NCI-H460 (cell line): ENCODE results near the gene SETMAR. TPM values are rescaled to one million over a fixed set of nuclear protein-coding genes. Genes with fewer than 3 reads are reported as not detected.
"Not testable (repeated sequence)": the region's sequence is repeated elsewhere in the genome, so short reads cannot be mapped to it uniquely, and the experiment has no call there.

Experiments used
- DNase-seq: peaks from one replicate; pipeline ENCODE4 v3.0.0-alpha.2; 2016; ENCODE audit warnings: low read depth; ENCODE audit errors: extremely low read depth
- total RNA-seq: library from RNA; depleted of rRNA; stranded (reverse); fragments of >200 nt; shearing (Covaris generic); gene quantifications from 2 replicates; pipeline ENCODE4 v1.2.3, GENCODE V29; 2014

SETMAR gene
- total RNA-seq, 1 experiment from 2014 or later: 6.3 TPM

DNA sequence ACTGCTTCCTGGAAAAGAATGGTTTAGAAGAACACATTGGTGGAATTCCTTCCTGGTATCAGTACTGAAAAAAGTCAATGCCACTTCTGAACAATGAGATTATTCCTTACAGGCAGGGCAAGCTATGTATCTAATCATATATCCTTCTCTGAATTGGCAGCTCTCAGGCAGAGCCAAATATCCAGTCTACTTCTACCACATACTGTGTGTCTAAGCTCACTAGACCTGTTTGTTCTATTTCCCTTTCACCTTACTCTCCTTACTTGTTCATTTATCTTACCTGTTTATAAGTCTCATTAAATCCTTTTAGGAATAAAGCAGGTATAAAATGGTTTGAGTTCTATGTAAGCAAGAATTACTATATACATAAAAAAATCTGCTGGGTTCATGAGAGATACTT, 8.3 kb downstream of the SETMAR start:
- DNase-seq: no peak

DNA sequence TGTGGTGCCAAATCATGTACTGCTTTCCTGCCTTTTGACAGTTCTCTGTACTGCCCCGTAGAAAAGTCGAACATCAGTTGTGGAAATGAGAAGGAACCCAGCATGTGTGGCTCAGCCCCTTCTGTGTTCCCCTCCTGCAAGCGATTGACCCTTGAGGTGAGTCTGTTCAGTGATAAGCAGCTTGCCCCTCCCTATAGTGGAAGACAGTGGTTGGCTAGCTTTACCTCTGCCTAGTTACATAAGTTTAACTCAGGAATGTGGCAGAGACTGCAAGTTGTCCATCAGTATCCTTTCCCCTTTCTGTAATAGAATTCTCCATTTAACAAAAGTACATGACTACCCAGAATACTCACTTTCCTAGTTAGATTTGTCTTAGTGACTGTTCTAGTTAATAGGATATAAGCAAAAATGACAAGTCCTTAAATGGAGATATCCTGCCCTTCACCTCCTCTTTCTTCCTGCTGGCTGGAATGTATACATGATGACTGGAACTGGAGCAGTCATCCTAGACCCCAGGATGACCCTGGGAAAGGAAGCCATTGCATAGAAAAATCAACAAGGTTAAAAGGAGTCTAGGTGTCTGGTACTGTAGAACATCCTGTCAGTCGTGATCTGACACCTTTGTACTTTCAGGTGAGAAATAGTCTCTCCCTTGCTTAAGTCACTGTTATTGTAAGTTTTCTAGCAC, 10.6 kb downstream of the SETMAR start:
- DNase-seq: no peak

DNA sequence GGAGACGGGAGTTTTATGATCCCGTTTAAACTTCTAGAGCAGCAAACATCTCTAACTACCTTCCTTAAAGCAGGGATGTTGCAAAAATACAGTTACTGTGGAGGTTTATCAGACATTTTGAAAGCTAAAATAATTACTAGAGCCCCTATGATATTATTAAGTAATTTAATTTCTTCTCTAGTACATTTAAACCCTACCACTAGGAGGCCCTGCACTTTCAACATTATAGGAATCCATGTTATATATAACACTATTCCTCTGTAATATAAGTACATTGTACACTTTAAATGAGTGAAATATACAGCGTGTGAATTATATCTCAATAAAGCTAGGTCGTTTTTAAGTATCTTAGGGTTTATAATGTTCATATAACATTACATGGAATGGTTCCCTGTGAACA, 11.5 kb downstream of the SETMAR start:
- DNase-seq: no peak

DNA sequence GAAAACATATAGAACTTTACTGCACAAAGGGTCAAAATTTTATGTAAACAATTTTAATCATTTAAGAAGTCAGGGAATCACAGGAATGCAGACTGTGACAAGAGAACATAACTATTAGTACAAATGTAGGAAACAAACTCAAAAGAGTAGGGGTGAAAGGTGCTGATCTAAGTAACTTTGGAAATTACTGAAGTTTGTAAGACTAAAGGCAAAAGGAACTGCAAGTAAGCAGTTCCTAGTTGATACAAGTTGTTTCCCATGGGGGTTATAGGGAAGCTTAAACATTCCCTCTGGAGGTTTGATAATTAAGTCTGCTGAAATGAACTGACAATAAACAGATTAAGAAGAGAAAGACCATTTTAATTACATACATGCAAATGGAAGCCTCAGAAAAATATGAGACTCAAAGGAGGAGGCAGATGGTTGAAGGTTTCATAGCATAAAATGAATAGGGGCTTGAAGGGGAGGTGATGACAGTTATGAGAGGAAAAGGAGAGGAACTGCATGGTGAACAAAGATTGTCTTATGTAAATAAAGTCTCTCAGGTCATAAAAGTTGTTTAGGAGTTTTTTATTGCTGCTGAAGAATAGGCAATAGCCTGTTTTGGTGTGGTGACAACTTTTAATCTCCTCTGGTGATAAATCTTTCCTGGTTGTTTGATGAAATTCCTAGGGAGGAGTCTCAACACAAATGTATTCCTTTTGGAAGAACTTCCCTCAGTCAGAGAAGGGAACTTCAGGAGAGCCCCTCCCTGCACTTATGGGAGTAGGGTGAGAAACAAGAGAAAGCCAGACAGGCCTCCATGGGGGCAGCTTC, 17.1 kb downstream of the SETMAR start:
- DNase-seq: no peak

DNA sequence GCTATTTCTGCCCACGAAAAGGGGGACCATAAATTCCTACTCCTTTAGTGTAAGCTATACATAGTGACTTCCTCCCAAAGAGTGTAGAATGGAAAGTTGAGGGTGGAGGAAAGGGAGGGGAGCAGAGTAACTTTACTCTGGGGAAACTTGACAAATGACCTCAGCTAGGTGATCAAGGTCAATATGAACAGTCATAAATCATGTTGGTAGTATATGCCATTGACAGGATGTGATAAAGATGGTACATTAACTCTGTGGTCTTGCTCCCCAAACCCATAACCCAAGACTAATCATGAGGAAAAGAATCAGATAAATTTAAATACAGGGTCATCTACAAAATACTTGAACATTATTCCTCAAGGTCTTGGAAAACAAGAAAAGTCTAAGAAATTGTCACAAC, 18.6 kb downstream of the SETMAR start:
- no peak for DNase-seq

DNA sequence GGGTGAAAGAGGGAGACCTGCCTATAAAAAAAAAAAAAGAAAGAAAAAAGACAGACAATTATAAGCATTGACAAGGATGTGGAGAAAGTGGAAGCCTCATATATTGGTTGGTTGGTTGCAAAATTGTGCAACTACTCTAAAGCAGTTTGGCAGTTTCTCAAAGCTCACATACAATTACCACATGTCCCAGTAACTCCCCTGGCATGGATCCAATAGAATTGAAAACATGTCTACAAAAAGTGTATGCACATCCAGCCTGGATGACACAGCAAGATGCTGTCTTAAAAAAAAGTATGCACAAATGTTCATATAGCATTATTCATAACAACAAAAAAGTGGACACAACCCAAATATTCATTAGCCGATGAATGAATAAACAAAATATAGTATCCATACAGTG, 19.5 kb downstream of the SETMAR start:
- DNase-seq: no peak

DNA sequence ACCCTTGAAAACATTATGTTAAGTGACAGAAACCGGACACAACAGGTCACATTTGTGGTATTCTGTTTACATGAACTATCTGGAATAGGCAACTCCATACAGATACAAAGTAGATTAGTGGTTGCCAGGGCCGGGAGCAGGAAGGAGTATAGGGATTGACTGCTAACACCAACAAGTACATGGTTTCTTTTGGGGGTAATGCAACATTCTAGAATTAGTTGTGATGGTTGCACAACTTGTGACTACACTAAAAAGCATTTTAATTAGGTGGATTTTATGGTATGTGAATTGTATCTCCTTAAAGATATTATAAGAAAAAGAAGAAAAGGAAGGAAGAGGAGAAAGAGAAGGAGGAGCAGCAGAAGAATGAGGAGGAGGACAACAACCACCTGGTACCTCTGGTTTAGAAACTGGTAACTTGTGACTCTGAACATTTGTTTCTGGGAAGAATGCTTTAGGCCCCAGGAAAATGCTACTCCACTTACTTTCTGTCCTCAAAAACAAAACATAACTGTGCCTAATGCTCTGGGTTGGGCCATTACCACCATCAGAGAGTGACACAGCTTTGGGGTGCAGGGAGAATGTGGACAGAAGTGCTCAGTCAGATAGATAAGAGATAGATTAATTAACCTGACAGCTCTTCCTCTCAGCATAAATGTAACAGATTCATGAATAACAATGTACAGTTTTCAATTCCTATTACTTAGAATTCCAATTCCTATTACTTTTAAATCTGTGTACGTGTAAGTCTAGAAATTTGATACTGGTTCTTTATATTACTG, 20.3 kb downstream of the SETMAR start:
- no peak for DNase-seq

DNA sequence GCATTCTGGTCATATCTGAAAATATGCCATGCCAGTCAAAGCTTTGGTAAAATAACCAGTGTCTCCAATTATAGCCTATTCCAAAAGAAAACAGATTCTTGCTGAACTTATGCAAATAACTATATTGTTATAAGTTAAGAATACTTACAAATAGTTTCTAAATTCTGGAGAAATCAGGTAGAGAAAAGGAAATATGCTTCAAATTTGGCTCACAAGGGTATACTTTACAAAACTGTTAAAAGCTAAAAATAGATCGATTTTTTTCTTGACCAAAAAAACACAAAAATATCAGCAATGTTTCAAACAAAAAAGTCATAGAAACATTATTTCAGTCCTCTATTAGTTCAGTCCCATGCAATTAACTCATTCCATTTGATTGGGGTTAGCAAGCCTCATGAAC, 23.7 kb downstream of the SETMAR start:
- DNase-seq: no peak

DNA sequence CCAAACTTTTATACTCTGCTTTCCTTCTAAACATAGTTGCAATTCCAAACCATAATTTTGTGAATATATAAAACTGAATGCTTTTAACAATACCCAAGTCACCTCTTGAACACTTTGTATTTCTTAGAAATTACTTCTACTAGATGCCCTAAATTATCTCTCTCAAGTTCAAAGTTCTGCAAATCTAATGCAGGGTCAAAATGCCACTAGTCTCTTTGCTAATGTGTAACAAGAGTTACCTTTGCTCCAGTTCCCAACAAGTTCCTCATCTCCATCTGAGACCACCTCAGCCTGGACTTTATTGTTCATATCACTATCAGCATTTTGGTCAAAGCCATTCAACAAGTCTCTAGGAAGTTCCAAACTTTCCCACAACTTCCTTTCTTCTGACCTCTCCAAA, 26.6 kb downstream of the SETMAR start:
- not testable (repeated sequence) for DNase-seq

DNA sequence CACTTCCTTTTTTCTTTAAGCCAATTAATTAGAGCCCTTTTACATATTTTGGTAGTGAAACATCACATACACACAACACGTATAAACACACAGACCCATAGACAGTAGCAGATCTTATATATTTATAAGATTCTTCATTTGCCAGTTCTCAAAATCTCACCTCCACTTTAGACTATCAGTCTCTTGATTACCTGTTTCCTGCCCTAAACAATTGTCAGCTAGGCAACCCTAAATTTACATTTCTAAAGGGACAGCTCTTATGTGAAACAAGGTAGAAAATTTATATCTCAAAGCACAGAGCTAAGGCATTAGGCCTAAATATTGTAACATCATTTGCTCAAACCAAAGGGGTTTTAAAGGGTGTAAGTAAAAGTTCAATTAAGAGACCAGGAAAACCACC, 28.9 kb downstream of the SETMAR start:
- no peak for DNase-seq

DNA sequence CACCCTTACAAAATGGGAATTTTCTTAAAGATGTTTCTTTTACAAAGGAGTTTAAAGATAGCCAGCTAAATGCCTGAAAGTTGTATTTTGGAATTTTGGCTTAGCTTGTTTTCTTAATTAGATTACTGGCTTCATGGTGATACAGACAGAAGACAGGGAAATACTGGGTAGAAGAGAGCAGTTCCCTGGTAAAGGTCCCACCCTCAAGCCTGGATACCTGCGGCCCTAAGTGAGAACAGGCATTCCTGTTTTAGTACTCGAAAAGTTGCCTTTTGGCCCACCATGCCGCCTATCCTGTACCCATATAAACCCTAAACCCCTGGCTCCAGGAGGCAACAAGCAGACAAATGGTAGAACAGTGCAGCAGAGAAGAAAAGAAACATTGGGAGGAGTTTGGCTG, 29.4 kb downstream of the SETMAR start:
- DNase-seq: no peak

DNA sequence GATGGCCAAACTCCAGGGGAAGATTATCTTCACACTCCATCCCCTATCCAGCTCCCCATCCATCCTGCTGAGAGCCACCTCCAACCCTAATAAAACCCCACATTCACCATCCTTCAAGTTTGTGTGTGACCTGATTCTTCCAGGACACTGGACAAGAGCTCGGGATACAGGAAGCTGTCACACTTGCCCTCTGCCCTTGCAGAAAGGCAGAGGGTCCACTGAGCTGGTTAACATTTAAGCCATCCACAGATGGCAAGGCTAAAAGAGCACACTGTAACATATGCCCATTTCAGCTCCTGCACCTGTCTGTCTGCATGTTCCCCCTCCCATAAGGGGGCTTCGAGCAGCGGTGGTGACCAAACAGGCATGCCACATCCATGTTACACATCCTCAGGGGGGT, 29.8 kb downstream of the SETMAR start:
- no peak for DNase-seq

DNA sequence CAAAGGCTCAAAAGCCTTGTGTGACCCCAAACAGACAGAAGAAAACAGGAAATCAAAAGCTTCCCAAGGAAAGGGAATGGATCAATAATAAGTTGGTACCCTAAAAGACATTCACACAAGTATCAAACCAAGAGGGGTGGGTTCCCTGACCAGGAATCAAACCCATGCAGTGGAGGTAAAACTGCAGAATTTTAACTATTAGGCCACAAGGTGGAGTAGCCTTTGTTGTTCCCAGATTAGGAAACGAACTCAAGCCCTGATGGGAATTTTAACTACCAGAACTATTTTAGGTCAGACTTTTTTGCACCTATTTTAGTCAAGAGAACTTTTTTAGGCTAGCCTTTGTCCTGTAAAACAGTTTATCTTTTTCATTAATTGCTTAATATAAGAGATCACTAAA, 31.4 kb downstream of the SETMAR start:
- no peak for DNase-seq

DNA sequence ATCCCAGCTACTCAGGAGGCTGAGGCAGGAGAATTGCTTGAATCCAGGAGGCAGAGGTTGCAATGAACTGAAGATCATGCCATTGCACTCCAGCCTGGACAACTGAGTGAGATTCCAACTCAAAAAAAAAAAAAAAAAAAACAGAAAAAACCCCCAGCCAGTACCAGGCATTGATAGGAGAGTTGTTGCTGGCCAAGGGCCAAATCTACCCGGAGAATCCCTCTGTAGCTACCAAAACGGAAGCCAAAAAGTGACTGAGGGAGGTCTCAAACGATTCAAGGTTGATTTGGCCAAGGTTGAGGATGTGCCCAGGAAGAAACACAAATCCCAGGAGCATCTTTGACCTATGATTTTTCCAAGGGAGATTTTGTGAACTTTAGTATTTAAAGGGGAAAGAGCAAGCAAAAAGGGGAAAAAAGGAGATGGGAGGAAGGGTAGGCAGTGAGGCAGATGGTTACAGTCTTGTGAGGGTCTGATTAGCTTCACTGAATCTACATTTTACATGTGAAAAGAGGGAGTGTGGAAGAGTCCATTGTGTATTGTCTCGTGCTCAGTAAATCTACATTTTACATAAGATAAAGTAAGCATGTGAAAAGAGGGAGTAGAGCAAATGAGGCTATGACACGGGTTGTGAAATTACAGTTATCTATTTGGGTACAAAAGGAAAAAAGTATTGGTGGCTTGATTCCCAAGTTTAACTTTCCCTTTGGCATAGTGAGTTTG, 32.8 kb downstream of the SETMAR start:
- no peak for DNase-seq

DNA sequence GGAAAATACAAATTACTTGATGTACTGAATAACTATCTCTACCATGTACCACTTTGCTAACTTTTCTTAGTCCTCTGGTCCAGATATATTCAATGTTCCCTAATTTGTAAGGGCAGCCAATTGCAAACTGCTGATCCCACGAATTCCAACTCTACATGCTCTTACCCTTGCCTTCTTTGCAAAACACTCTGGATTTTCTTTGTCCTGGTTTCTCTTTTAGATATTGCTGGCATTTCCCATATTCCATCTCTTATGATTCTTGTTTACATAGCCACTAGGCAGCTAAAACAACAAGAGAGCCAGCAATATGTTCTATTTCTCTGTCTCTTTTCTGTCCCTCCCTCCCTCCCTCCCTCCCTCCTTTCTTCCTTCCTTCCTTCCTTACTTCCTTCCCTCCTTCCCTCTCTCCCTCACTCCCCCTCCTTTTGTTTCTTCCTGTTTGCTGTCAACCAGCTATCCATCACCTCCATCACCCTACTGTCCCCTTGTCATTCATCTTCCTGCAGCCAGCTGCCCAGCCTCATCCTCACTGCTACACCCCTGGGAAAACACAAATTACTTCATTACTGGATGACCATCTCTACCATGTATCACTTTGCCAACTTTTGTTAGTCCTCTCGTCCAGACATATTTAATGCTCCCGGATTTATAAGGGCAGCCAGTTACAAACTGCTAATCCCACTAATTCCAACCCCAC, 33.8 kb downstream of the SETMAR start:
- DNase-seq: no peak

DNA sequence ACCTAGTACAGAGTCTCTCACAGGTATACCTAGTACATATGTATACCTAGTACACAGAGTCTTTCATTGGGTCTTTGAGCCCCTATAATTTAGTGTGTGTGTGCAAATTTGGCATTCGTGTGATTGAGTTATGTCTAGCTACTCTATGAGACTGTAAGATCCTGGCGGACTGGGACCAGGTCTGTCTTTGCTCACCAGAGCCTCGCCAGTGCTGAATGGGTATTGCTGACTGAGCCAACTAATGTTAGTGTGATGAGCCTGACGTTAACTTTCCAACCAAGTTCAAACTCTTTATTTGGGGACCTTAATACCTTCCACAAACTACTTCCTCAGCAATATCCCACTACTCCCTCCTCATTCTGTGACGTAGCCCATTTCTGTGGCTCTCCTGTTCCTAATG, 35.6 kb downstream of the SETMAR start:
- no peak for DNase-seq

DNA sequence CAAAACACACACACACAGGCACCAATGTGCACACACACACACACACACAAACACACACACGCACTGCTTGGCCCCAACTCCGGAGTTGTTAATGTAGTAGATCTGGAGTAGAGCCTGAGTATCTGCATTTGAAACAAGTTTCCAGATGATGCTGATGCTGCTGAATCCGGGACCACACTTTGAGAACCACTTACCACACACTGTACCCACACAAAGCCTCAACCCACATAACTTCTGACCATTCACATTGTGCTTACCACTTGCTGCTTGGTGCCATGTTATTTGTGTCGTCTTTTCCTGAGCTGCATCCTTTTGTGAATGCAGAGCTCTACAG, 36.9 kb downstream of the SETMAR start:
- no peak for DNase-seq

DNA sequence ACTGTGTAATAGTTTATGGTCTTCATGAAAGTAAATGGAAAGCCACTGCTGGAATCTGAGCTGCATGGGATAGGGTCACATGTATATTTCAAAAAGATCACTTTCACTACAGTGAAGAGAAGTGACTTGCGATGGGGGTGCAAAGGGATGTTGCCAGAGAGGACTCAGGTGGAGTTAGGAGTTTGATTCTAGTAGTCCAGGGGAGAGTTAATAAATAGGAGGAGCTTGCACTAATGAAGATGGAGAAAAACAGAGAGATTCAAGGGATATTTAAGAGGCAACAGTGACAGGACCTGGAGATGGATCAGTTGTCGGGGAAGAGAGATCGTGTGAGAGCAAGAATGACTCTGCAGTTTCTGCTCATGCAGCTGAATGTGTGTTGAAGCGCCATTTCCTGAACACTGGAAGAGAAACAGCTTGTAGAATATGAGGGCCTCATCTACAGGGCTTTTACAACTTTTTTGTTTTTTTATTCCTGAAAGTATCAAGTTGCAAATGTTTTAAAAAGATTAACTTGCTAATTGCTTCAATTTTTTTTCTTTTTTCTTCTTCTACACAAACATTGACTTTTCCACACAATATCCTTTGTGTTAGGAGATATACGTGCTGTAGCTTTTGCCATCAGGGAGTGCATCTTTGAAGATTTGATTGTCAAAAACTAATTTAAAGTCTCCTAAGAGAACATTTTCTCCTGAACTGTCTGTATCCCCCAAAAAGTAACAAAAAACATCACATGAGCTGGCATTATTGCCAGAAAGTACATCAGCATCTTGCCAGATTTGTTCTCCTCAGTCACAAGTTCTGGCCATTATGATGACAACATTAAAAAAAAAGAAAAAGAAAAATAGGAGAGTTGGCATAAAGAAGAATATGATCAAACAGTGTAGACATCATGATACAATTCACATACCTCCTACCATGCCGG, 37.5 kb downstream of the SETMAR start:
- DNase-seq: no peak

DNA sequence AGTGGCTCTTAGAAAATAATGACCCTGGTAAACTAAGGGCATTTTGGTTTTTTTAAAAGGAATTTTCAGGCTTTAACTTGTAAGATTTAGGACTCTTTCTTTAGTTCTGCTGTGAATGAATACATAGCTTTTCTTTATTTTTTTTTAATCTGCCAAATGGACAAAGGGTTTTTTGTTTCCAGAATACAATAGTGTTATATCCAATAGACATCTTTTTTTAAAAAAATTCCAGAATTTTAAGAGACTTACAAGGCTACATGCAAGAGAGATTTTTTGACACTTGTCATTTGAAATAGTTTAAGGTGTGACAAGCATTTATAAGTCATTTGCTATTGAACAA, 38.1 kb downstream of the SETMAR start:
- no peak for DNase-seq

DNA sequence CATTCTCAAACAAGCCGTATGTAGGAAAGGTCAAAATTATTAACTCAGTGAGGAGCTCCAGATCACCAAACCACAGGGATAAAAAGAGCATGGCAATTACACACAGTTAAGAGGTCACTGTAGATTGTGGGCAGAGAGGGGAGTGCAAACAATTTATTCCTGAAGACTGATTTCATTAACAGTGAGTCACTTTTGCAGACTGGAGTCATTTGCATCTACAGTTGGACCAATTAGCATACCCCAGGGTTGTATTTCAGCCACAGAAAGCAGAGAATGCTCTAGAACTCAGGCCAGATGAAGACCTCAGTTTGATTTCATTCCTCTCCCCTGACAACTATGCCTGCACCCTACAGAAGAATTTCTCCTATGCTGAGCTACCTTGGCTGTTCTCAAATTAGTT, 40.1 kb downstream of the SETMAR start:
- DNase-seq: no peak
